Gastroesophageal sphincter (tissue), 3 donors: Measurements from ENCODE around the gene PGF.

Experiments
- EP300 ChIP-seq: sonication (generic); formaldehyde crosslinking; IDR thresholded peaks from one replicate; pipeline ENCODE4 v1.6.1; 2017; ENCODE audit warnings: antibody characterized with exemption, mild to moderate bottlenecking
- POLR2A ChIP-seq, 2 donors: fragments of 450-650 bp; IDR thresholded peaks; one replicate each; pipeline ENCODE4 v1.6.1; 2017; ENCODE audit warnings: antibody characterized with exemption in 2 of 2, mild to moderate bottlenecking in 2 of 2, moderate library complexity in 1 of 2
- POLR2AphosphoS5 ChIP-seq: sonication (generic); formaldehyde crosslinking; IDR thresholded peaks from one replicate; pipeline ENCODE4 v1.6.1; 2017; ENCODE audit warnings: antibody characterized with exemption
- TF ChIP-seq, protein P1 (sequence below), 4 experiments: fragments of 200-600 bp in 2 of 4; fragments of 450-650 bp in 2 of 4; sonication (generic) in 1 of 4; IDR thresholded peaks; one replicate each; pipeline ENCODE4 v1.5.1; 2017 to 2019; ENCODE audit warnings: antibody characterized with exemption in 4 of 4, mild to moderate bottlenecking in 2 of 4, moderate library complexity in 2 of 4

DNA sequence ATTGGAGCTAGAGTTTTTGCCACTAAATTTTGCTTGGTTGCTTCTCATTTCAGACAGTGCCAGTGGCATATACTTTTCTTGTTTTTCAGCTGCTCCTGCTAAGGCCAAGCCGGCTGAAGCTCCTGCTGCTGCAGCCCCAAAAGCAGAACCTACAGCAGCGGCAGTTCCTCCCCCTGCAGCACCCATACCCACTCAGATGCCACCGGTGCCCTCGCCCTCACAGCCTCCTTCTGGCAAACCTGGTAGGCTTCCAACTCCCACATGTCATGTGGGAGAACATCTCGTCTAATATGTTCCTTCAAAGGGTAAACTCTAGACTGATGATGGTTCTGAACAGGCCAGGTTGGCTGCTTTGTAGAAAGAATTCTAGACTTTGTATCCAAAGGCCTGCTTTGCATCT lies 62.7 kb downstream of the PGF start:
- TF ChIP-seq, protein P1, sequence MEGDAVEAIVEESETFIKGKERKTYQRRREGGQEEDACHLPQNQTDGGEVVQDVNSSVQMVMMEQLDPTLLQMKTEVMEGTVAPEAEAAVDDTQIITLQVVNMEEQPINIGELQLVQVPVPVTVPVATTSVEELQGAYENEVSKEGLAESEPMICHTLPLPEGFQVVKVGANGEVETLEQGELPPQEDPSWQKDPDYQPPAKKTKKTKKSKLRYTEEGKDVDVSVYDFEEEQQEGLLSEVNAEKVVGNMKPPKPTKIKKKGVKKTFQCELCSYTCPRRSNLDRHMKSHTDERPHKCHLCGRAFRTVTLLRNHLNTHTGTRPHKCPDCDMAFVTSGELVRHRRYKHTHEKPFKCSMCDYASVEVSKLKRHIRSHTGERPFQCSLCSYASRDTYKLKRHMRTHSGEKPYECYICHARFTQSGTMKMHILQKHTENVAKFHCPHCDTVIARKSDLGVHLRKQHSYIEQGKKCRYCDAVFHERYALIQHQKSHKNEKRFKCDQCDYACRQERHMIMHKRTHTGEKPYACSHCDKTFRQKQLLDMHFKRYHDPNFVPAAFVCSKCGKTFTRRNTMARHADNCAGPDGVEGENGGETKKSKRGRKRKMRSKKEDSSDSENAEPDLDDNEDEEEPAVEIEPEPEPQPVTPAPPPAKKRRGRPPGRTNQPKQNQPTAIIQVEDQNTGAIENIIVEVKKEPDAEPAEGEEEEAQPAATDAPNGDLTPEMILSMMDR (IDR thresholded peaks at IDR 0.05) = no peak
- no peak for TF ChIP-seq EP300
- TF ChIP-seq POLR2AphosphoS5 = no peak
- no peak for TF ChIP-seq POLR2A (IDR thresholded peaks at IDR 0.05)
